GM19467 (cell line): Measurements from ENCODE around the gene STAG2.
A peak's percentile ranks its signal among the peaks of the same experiment; 100 is the strongest.
"Not testable (repeated sequence)": the region's sequence is repeated elsewhere in the genome, so short reads cannot be mapped to it uniquely, and the experiment has no call there.

Experiments used
- ATAC-seq: cut with Tn5 transposase; IDR thresholded peaks from one replicate; pipeline ENCODE4 v1.9.1; 2021; ENCODE audit warnings: mild to moderate bottlenecking, moderate library complexity; ENCODE audit not compliant: unreplicated experiment

STAG2 gene

GRCh38 chrX:123961268-123962005 is at the start of gene STAG2:
TSS of gene STAG2 (plus strand) at chrX:123961706. CDS start at chrX:124022628, 60,922 bp downstream.
- ATAC-seq, result no peak

DNA sequence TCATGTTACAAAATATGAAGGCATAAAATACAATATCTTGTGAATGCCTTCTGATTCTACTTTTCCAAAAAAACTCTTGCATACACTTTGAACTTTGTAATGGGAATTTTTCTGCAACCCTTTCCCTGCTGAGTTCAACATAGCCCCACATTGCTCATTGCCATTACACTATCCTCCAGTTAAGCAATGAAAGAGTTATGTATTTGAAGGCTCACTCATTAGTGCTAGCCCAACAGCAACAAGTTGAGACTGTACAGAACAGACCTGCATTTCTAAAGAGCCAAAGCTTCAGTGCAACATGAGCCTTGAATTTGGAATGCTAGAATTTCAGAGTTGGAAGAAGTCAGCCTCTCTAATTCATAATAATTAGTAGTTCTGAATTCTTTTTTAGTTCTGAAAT is 44.4 kb upstream of the STAG2 start:
- no peak for ATAC-seq

GRCh38 chrX:123918106-123918721 is 43.3 kb upstream of the STAG2 start:
- no peak for ATAC-seq

DNA sequence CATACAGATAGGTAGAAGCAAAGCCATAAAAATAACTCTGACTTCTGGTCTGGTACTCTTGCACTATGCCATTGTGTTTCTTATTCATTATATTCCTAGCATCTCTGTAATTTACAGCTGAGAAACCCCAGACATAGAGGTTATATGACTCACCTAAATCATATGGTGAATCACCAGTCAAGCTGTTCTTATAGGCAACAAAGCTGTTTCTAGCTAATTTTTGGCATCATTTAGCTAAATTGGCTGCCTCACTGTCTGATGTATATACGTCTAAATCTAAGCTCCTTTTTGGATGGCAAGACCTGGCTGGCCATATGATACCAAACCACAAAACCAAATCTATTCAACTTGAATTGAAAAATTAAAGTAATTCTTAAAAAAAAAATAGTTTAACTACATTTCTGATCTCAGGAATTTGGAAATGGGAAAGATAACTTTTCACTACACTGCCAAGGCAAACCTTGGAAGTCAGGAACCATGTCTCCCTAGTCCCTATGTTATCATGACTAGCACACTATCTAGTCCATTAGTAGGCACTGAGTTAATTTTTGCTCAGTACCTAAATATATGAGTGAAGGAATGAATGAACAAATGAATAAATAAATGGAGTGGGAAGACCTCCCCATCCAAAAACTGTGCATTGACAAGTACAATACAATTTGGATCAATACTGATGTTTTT is 41.3 kb upstream of the STAG2 start:
- ATAC-seq, result no peak

DNA sequence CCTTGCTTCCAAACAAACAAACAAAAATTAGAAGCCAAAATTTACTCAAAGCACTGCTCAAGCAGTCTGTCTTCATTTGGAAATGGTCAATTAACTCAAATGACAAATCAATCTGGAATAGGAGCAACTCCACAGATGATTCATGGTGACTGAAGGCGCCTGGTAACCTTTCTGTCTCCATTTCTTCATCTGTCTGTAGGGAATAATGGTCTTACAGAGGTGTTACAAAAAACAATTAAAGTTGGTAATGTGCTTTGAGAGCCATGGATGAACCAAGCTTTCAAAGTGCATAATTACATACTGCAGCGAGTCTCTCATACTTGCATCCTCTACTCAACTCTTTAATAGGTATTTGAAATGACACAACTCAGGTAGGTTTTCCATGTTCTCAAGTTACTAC is 38.3 kb upstream of the STAG2 start:
- no peak for ATAC-seq

DNA sequence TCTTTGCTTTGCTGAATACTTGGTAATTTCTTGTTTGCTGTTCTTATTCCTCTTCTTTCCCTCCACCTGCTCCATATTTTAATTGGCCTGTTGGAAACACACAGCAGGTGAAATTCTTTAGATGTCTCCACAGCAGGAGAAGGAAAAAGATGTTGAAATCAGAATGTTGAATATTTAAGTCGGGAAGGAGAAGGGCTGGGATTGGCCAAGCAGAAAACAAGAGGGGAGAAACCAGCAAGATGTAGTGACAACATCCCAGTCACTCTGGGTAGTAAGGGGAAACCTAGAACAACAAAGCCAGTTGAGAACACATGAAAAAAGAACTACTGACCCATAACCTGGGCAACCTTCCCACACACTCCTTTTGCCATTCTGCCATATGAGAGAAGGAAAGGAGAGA is 37.3 kb upstream of the STAG2 start:
- ATAC-seq, result no peak

- no peak for ATAC-seq
Measured at GRCh38 chrX:123927845-123928244, 33.7 kb upstream of the STAG2 start.

- ATAC-seq, result not testable (repeated sequence)
Measured at GRCh38 chrX:123932055-123932454, 29.5 kb upstream of the STAG2 start.

- ATAC-seq, result no peak
Measured at GRCh38 chrX:123943074-123943473, 18.4 kb upstream of the STAG2 start.

- no peak for ATAC-seq
Measured at GRCh38 chrX:123943488-123943887, 18.0 kb upstream of the STAG2 start.

- no peak for ATAC-seq
Measured at GRCh38 chrX:123949846-123950245, 11.7 kb upstream of the STAG2 start.

DNA sequence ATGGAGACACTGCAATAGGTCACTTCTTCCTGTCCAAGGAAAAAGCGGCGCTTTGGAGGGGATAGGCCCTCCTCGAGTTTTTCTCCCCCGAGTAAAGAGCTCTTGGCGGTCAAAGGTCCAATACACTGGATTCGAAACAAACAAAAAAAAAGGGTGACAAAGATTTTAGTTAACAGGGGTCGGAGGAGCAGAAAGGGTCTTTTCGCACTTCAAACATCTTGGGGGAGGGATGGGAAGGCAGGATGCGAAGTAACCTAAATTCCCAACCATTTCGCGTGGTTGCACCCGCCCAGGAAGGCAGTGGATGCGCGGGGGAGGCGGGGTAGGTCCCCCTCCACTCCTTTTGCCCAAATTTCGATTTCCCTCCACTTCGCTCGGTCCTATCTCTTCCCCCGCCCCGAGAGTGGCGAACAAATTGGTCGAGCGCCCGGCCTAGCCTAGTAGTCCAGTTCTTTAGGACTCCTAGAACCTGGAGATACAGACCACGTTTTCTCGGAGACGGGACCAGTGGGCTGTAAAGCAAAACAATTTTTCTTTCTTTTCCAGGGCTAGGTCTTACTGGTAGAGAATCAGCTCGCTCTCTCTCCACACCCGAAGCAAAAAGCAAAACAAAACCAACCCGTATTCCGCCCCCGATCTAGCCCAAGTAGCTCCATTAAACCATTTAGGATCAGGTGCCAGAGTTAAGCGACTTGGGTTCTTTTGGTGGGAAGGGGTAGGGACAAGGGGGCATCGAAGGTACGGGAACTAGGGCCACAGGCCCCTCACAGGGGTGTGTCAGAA is 2.0 kb upstream of the STAG2 start:
- ATAC-seq, result no peak

DNA sequence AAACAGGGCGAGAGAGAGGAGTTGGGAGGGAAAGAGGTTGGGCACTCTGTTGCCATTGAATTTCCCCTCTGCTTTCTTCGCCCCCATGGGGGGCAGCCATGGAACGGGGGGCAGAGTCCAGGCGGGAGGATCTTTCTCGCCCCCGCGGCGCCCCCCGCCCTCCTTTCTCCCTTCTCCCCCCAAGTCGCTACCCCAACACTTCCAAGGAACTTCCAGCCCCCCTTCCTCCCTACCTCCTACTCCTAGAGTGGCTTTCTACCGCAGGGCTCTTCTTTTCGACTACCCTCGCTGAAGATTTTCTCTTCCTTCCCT is 594 bp upstream of the STAG2 start:
- ATAC-seq, result no peak

GRCh38 chrX:123962006-123962467 is 531 bp downstream of the STAG2 start:
- ATAC-seq, result no peak

DNA sequence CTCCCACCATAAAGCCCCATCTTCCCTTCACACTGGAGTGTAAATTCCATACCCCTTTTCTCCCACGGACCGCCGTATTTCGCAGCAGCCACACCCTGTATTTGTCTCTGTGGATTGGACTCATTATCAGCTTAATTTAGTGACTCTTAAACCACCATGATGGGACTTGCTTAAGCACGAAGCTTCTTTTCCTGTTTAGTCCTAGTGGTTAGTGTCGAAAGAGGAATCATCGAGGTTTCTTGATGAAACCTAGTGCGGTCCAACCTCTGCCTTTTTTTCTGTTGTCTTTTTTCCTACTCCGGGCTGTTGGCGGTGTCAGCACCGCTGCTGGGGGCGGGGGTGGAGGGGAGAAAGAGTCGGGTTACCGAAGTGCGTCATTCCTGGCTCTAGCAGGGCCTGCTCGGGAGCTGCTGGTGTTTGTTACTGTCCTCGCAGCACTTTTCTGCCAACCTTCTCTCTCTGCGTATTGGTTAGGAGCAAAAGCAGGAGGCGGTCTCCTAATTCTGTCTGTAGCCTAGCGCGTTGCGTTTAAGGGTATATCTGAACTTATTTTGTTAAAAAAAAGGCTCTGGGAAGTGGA is 1.4 kb downstream of the STAG2 start:
- ATAC-seq, result peak; percentile 51

- no peak for ATAC-seq
Measured at GRCh38 chrX:123964156-123964834, 2.8 kb downstream of the STAG2 start.

- no peak for ATAC-seq
Measured at GRCh38 chrX:123965712-123966111, 4.2 kb downstream of the STAG2 start.

- no peak for ATAC-seq
Measured at GRCh38 chrX:123967497-123967896, 6.0 kb downstream of the STAG2 start.

DNA sequence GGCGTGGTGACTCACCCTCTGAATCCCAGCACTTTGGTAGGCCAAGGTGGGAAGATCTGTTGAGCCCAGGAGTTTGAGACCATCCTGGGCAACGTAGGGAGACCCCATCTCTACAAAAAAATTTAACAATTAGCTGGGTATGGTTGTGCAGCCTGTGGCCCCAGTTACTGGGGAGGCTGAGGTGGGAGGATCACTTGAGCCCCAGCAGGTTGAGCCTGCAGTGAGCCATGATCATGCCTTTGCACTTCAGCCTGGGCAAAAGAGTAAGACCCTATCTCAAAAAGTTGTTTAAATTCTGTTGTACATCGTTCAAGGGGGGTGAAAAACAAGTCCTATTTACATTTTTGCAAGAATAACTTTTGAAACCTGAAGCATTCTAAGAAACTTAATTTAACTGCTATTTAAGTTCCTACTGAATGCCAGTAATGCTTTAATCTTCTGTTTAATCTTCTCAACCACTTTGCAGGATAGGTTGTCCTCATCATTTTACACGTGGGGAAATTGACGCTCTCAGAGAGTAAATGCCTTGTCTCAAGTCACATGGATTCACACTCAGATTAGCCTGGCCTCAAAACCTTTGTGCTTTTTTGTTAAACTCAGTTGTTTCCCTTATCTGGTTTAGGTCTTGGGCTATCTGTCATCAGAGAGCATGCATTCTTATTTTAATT is 7.0 kb downstream of the STAG2 start:
- ATAC-seq, result no peak

DNA sequence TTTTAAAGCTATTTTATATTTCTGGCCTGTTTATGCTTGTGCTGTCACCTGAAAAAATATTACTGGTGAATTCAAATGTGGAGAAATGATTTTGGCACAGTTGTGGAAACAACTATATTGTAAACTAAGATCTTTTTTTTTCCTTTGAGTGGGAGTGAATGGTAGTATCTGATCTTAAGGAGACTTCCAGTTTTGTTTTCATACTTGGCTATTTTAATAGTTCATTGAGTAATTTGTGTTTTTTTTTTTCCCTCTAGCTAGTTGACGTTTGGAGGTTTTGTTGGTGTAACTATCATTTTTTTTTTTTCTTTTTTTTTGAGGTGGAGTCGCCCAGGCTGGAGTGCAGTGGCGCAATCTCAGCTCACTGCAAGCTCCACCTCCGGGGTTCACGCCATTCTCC is 10.5 kb downstream of the STAG2 start:
- ATAC-seq, result no peak
